CD4-positive, alpha-beta T cell treated with Interleukin-2 at 100 ng/mL for 4 hours (primary cell): ENCODE measurements around the gene ZFHX3.

ENCODE experiments used
- DNase-seq: peaks from one replicate; pipeline ENCODE4 v3.0.0-alpha.2; 2020; ENCODE audit warnings: low spot score

The ZFHX3 gene

GRCh38 chr16:73054813-73055482 lies 7.0 kb upstream of the ZFHX3 start:
- no peak for DNase-seq

DNA sequence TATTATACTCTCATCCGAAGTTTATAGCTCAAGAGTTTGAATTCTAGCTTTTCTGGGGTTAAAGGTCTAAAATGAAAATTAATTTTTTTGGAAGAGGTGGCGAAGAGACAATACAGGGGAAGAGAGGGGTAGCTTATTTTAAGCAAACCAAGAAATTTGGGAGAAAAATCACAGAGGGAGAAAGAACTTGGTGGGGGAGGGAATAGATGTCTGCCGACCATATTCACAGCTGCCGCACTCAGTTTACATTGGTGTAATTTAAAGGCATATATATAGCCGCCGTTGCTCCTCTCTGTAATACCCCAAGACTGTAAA lies 6.5 kb upstream of the ZFHX3 start:
- DNase-seq = no peak

DNA sequence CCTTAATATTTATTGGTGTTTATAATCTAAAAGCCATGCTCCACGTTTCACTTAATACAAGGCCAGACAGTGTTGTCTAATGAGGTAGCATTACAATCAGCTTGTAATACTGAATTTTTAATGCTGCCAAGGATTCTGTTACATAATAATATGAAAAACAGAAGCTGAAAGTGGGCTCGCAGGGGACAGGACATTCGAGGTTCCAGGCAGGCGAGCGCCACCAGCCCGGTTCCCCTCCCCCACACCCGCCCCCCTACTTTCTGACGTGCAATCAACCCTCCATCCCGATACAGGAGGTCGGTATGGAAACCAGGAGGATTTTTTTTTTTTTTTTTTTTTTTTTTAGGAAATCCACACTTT lies 6.2 kb upstream of the ZFHX3 start:
- no peak for DNase-seq

GRCh38 chr16:73053364-73054124 lies 5.6 kb upstream of the ZFHX3 start:
- no peak for DNase-seq

DNA sequence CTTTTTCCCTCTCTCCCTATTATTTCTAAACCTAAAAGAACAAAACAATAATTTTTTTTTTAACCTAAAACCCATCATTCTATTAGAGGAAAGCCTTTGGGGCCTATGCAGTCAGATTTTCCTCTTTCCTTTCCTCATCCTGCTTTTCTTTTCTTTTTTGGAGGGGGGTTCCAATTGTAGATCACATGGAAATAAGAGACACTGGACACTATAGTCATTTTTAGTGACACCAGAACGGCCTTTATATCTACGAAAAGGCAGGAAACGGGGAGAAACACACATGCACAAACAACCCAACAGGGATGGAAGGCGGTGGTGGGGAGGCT lies 5.1 kb upstream of the ZFHX3 start:
- no peak for DNase-seq

DNA sequence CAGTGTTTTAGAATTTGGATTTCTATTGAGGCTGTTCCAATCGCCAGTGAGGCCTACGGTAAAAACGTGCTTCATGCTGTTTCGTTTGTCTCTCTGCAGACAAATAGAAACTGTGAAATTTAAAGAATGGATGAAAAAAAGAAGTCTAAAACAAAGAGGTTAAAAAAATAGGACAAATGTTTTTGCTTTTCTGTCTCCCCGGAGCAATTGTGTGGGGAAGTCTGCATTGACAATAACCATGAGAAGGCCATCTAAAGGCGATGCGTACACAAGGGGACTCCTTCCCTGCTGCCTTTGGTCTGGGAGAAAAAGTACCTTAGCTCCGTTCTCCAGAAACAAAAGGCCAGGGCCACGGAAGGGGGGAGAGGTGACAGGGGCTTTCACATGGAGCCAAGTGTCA lies 4.6 kb upstream of the ZFHX3 start:
- no peak for DNase-seq

- DNase-seq = no peak
Measured at GRCh38 chr16:73051961-73052360, 4.0 kb upstream of the ZFHX3 start.

GRCh38 chr16:73051226-73051625 lies 3.3 kb upstream of the ZFHX3 start:
- DNase-seq = no peak

- no peak for DNase-seq
Measured at GRCh38 chr16:73050201-73051099, 2.5 kb upstream of the ZFHX3 start.

GRCh38 chr16:73049511-73049910 lies 1.6 kb upstream of the ZFHX3 start:
- DNase-seq = no peak

DNA sequence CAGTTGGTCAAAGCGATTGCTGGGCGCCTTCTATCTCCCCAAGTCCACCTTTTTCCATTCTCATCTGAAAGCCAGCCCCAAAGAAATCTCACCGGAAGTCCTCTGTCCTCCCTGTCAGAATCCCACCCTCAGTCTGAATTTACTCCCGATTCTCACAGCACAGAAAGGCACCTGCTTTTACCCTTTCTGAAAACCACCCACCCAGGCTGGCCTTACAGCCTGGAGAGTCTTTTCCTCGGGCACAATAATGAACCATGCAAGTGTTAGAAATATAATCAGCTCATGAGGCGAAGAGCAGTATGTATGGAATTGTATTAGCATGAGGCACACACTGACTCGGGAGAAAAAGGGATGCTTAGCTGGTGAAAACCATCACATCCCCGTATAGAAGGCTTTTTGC lies 1.2 kb upstream of the ZFHX3 start:
- DNase-seq = no peak

GRCh38 chr16:73048292-73049080 lies 558 bp upstream of the ZFHX3 start:
- no peak for DNase-seq

DNA sequence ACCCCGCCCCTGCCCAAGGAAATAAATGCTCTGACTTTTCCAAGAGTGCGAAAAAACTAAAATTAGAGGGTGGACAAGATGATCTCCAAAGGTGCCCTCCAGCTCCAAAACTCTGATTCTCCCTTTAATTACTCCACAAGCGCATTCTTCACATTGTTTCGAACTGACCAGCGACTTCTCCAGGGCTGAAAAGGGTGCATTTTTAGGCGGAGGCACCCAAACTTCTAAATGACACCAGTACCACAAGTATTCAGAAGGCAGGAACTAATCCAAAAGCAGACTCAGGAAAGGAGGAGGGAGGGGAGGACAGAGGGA lies 750 bp downstream of the ZFHX3 start:
- no peak for DNase-seq

GRCh38 chr16:73046849-73047214 lies 1.1 kb downstream of the ZFHX3 start:
- no peak for DNase-seq

DNA sequence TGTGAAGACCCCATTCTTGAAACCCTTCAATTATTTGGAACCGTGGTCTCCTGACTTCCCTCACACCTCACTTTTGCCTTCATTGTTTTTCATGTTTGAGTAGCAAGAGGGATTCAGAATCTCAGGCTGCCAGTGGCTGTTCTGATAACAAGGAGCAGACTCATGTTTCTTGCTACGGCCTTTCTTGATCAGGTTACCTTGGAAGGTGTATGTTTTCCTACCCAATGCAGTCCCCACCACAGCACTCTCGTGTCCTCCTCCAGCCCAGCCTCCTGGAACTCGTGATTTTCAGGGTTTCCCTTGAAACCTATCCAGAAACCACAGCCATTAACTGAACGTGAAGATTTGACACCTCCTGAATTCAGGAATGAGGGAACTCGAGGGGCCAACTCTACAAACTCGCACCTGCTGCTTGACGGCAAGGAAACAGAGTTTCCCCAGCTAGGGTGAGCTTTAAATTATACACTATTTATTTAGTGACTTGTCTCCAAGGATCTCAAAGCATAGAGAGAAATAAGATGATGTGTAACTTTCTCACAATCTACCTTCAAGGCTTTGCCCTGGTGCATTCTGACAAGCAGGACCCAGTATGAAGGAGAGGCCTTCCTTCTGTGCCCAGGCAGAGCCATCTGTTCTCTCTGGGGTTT lies 1.6 kb downstream of the ZFHX3 start:
- DNase-seq = no peak

DNA sequence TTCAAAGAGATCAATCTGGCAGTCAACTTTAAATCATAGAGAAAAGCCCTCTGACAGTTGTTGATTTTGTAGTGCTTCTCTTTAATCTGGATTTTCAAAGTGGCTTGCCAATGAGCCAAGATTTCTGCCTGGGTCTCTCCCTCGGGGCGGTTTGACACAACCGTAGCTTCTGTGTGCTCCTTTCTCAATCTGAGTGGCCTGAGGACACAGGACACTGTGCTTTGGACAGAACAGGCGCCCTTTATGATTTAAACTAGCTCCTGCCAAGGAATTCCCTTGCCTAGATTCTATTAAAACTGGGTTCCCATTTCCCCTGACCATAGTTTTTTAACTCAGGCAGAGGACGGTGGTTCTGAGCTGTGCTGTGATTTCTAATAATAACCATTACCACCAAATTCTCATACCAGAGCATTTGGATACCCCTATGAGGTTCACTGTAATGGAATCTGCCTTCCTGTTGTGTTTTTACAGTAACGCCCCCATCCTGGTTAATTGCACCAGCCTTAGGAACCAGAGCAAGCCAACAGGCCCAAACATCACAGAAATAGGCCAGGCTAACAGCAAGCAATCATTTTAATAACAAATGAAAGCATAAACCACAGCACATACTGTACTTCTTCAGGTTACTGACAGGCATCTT lies 4.0 kb downstream of the ZFHX3 start:
- no peak for DNase-seq

DNA sequence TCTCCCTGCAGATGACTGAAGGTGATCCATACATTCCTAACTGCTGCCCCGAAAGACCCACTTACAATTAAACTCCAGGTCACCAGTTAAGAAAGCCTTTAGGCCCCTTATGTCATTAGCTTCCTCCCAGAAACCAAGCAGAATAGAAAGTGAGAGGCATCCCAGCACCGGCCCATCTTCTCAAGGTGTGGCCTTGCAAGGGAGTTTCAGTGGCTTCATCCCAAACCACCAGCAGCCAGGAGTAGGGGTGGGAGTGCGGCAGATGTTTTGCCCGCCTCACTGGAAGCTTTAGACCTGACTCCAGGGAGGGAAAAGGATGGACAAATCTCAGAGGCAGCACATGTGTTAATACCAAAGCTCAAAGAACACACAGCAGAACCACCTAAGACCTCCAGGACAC lies 5.1 kb downstream of the ZFHX3 start:
- DNase-seq = no peak

- no peak for DNase-seq
Measured at GRCh38 chr16:73041676-73042075, 6.3 kb downstream of the ZFHX3 start.

DNA sequence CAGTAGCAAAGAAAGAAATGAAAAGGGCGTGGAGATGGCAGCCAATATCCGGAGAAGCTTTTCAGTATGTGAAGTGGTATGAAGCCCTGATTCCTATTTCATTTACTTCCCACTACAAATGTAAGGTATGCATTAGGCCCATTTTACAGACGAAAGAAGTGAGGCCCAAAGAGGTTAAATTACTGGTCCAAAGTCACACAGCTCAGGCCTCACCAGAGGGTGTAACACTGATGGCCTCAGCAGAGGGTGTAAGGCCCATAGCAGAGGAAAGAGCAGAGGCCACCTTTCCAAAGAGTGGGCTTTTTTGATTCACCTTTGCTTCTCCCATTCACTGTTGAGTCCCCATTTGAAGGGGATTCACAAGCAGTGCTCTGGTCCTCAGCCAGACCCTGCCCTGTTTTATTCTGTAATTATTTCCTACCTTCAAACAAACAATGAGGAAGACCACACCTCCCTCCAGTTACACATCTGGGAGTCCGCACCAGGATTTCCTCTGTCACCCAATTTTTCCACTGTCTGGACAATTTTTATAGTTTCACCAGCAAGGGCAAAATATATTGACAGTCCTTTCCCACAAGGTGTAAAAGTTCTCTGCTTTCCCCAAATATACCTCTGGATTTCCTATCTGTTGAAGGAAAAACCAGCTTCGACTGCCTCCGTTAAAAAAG lies 7.1 kb downstream of the ZFHX3 start:
- no peak for DNase-seq

- no peak for DNase-seq
Measured at GRCh38 chr16:73040136-73040535, 7.8 kb downstream of the ZFHX3 start.
